GM23338 (cell line): ENCODE data around the gene EFTUD2.

Source experiments
- CREB1 ChIP-seq: fragments of 250-450 bp; sonication (Bioruptor Pico); IDR thresholded peaks from 2 replicates; pipeline ENCODE4 v1.5.0; 2020; ENCODE audit warnings: low read depth, mild to moderate bottlenecking, moderate library complexity
- EZH2 ChIP-seq: fragments of 200-600 bp; sonication (generic); IDR thresholded peaks from one replicate; pipeline ENCODE4 v1.8.0; 2017; ENCODE audit warnings: antibody characterized with exemption, mild to moderate bottlenecking, low read depth; ENCODE audit not compliant: unreplicated experiment
- EZH2phosphoT487 ChIP-seq: fragments of 200-600 bp; sonication (generic); IDR thresholded peaks from one replicate; pipeline ENCODE4 v1.8.1; 2018; ENCODE audit warnings: antibody characterized with exemption; ENCODE audit not compliant: unreplicated experiment
- JUNB ChIP-seq: IDR thresholded peaks from one replicate; pipeline ENCODE4 v1.6.1; 2016; ENCODE audit warnings: antibody characterized with exemption; ENCODE audit not compliant: unreplicated experiment
- NANOG ChIP-seq: IDR thresholded peaks from 2 replicates; pipeline ENCODE4 v1.6.1; 2016; ENCODE audit warnings: antibody characterized with exemption, borderline replicate concordance
- POLR2AphosphoS5 ChIP-seq: IDR thresholded peaks from 2 replicates; pipeline ENCODE4 v1.6.1; 2016; ENCODE audit warnings: antibody characterized with exemption, low read depth
- REST ChIP-seq: IDR thresholded peaks from one replicate; pipeline ENCODE4 v1.6.1; 2018; ENCODE audit warnings: antibody characterized with exemption; ENCODE audit not compliant: unreplicated experiment
- STAT1 ChIP-seq: IDR thresholded peaks from one replicate; pipeline ENCODE4 v1.6.1; 2016; ENCODE audit warnings: antibody characterized with exemption; ENCODE audit not compliant: unreplicated experiment
- ZNF114 ChIP-seq: fragments of 250-450 bp; sonication (Bioruptor Pico); IDR thresholded peaks from 2 replicates; pipeline ENCODE4 v1.5.0; 2020; ENCODE audit warnings: mild to moderate bottlenecking, moderate library complexity
- ZNF331 ChIP-seq: fragments of 250-450 bp; sonication (Bioruptor Pico); IDR thresholded peaks from 2 replicates; pipeline ENCODE4 v1.5.0; 2020; ENCODE audit warnings: low read depth, mild to moderate bottlenecking, moderate library complexity
- TF ChIP-seq, protein P1 (sequence below), 2 experiments: fragments of 200-600 bp in 1 of 2; sonication (generic) in 1 of 2; conservative IDR thresholded peaks; 2 replicates each; pipeline versions ENCODE4 v1.5.1 to v1.6.1; 2016 to 2017; ENCODE audit warnings: antibody characterized with exemption in 2 of 2, low read depth in 2 of 2, mild to moderate bottlenecking in 2 of 2, moderate library complexity in 1 of 2
- TF ChIP-seq, protein P2 (sequence below): IDR thresholded peaks from 2 replicates; pipeline ENCODE4 v1.6.1; 2016; ENCODE audit warnings: antibody characterized with exemption

- TF ChIP-seq, protein P1, sequence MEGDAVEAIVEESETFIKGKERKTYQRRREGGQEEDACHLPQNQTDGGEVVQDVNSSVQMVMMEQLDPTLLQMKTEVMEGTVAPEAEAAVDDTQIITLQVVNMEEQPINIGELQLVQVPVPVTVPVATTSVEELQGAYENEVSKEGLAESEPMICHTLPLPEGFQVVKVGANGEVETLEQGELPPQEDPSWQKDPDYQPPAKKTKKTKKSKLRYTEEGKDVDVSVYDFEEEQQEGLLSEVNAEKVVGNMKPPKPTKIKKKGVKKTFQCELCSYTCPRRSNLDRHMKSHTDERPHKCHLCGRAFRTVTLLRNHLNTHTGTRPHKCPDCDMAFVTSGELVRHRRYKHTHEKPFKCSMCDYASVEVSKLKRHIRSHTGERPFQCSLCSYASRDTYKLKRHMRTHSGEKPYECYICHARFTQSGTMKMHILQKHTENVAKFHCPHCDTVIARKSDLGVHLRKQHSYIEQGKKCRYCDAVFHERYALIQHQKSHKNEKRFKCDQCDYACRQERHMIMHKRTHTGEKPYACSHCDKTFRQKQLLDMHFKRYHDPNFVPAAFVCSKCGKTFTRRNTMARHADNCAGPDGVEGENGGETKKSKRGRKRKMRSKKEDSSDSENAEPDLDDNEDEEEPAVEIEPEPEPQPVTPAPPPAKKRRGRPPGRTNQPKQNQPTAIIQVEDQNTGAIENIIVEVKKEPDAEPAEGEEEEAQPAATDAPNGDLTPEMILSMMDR (conservative IDR thresholded peaks at IDR 0.05; ENCODE audit: low read depth in 2 of 2) = no peak
- TF ChIP-seq EZH2 = no peak
- no peak for TF ChIP-seq POLR2AphosphoS5
- no peak for TF ChIP-seq STAT1
- no peak for TF ChIP-seq EZH2phosphoT487
- no peak for TF ChIP-seq NANOG
- TF ChIP-seq REST = no peak
- no peak for TF ChIP-seq JUNB
- TF ChIP-seq CREB1 (CRISPR knock-in tag) = no peak
- TF ChIP-seq, protein P2, sequence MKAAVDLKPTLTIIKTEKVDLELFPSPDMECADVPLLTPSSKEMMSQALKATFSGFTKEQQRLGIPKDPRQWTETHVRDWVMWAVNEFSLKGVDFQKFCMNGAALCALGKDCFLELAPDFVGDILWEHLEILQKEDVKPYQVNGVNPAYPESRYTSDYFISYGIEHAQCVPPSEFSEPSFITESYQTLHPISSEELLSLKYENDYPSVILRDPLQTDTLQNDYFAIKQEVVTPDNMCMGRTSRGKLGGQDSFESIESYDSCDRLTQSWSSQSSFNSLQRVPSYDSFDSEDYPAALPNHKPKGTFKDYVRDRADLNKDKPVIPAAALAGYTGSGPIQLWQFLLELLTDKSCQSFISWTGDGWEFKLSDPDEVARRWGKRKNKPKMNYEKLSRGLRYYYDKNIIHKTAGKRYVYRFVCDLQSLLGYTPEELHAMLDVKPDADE = no peak
- no peak for TF ChIP-seq ZNF331 (CRISPR knock-in tag)
- TF ChIP-seq ZNF114 (CRISPR knock-in tag) = no peak
These were observed 7.8 kb upstream of the EFTUD2 start for GRCh38 chr17:44906763-44907728.
